ENCODE data around the gene PRKAR1B.
A peak's percentile ranks its signal among the peaks of the same experiment; 100 is the strongest.

PRKAR1B gene

GRCh38 chr7:540997-541396 lies 186.1 kb downstream of the PRKAR1B start:
- DNase-seq (ENCODE audit: low spot score), result no peak

GRCh38 chr7:540579-540978 lies 186.5 kb downstream of the PRKAR1B start:
- DNase-seq (ENCODE audit: low spot score), result no peak

GRCh38 chr7:539731-540411 lies 187.2 kb downstream of the PRKAR1B start:
- no peak for DNase-seq (ENCODE audit: low spot score)

GRCh38 chr7:538764-539685 lies 188.1 kb downstream of the PRKAR1B start:
- no peak for DNase-seq (ENCODE audit: low spot score)

- peak; percentile 97 for DNase-seq (ENCODE audit: low spot score)
Observed at GRCh38 chr7:537911-538634, 189.0 kb downstream of the PRKAR1B start.

GRCh38 chr7:536231-536630 lies 190.8 kb downstream of the PRKAR1B start:
- DNase-seq (ENCODE audit: low spot score), result no peak

GRCh38 chr7:534959-535358 lies 192.1 kb downstream of the PRKAR1B start:
- no peak for DNase-seq (ENCODE audit: low spot score)

GRCh38 chr7:534075-534474 lies 193.0 kb downstream of the PRKAR1B start:
- DNase-seq (ENCODE audit: low spot score), result no peak

- DNase-seq (ENCODE audit: low spot score), result no peak
Observed at GRCh38 chr7:533266-533665, 193.8 kb downstream of the PRKAR1B start.

GRCh38 chr7:532379-533143 lies 194.5 kb downstream of the PRKAR1B start:
- no peak for DNase-seq (ENCODE audit: low spot score)

GRCh38 chr7:531777-532176 lies 195.3 kb downstream of the PRKAR1B start:
- no peak for DNase-seq (ENCODE audit: low spot score)

- no peak for DNase-seq (ENCODE audit: low spot score)
Observed at GRCh38 chr7:528451-528850, 198.6 kb downstream of the PRKAR1B start.

- DNase-seq (ENCODE audit: low spot score), result no peak
Observed at GRCh38 chr7:527723-528122, 199.4 kb downstream of the PRKAR1B start.

GRCh38 chr7:526460-527034 lies 200.5 kb downstream of the PRKAR1B start:
- DNase-seq (ENCODE audit: low spot score), result no peak

GRCh38 chr7:525740-526139 lies 201.3 kb downstream of the PRKAR1B start:
- DNase-seq (ENCODE audit: low spot score), result peak; percentile 34

GRCh38 chr7:524800-525199 lies 202.3 kb downstream of the PRKAR1B start:
- DNase-seq (ENCODE audit: low spot score), result no peak

- no peak for DNase-seq (ENCODE audit: low spot score)
Observed at GRCh38 chr7:523347-524336, 203.4 kb downstream of the PRKAR1B start.

- no peak for DNase-seq (ENCODE audit: low spot score)
Observed at GRCh38 chr7:522951-523314, 204.1 kb downstream of the PRKAR1B start.

- peak; percentile 54 for DNase-seq (ENCODE audit: low spot score)
Observed at GRCh38 chr7:522071-522950, 204.8 kb downstream of the PRKAR1B start.
